Activated CD8-positive, alpha-beta memory T cell treated with anti-CD3 and anti-CD28 coated beads, Interleukin-2, amount 10 ng/mL, durations not matched to agents 7 days and 5 days (primary cell): ENCODE results near the gene PHF3. TPM values are rescaled to one million over a fixed set of nuclear protein-coding genes. Genes with fewer than 3 reads are reported as not detected.

ENCODE experiments used
- ATAC-seq: fragments of 150-1000 bp; cut with Tn5 transposase; one replicate; pipeline ENCODE4 v1.10.0; 2021; ENCODE audit warnings: moderate library complexity
- CTCF ChIA-PET: fragments of 350-600 bp; sonication (Branson Sonifier 250); formaldehyde crosslinking; loops from one replicate; lab custom pipeline; 2021; ENCODE audit warnings: antibody characterized with exemption; lab: Charles Lee
- DNase-seq: peaks from one replicate; pipeline ENCODE4 v3.0.0-alpha.2; 2020
- H3K27ac Mint-ChIP-seq: one replicate; pipeline ENCODE4 v1.8.0; 2021; ENCODE audit warnings: mild to moderate bottlenecking, mixed read lengths
- H3K27me3 Mint-ChIP-seq: one replicate; pipeline ENCODE4 v1.8.0; 2021; ENCODE audit warnings: mixed read lengths
- H3K36me3 Mint-ChIP-seq: one replicate; pipeline ENCODE4 v1.8.0; 2021; ENCODE audit warnings: mild to moderate bottlenecking, mixed read lengths
- H3K4me1 Mint-ChIP-seq: one replicate; pipeline ENCODE4 v1.8.0; 2021; ENCODE audit warnings: mixed read lengths
- H3K4me3 Mint-ChIP-seq: one replicate; pipeline ENCODE4 v1.8.0; 2021; ENCODE audit warnings: mild to moderate bottlenecking, moderate library complexity, mixed read lengths
- H3K9me3 Mint-ChIP-seq: one replicate; pipeline ENCODE4 v1.8.0; 2022; ENCODE audit warnings: low read depth, mixed read lengths
- total RNA-seq, 2 experiments: library from RNA; stranded (reverse); gene quantifications; one replicate each; pipeline ENCODE4 v1.2.3, GENCODE V29; 2021

The PHF3 gene
- 10 to 100 TPM; 48.1 to 48.2 TPM for total RNA-seq

- peak; percentile 92 for DNase-seq
- H3K4me1 Mint-ChIP-seq, result peaks cover 43% of the 10 kb centered on the region
- H3K27me3 Mint-ChIP-seq, result no peaks in the 10 kb centered on the region
- ATAC-seq, result peak; percentile 95
- peak within 1 kb of the TSS; percentile 94 for H3K27ac Mint-ChIP-seq
- no peaks in the 10 kb centered on the region for H3K9me3 Mint-ChIP-seq
- CTCF ChIA-PET, result interaction anchor here (0.9 to 2.3 kb wide), 6 partner anchors 14 to 129 kb away, joined by 3 to 21 read pairs (median 3); no protein-coding TSS in a partner anchor
- H3K36me3 Mint-ChIP-seq, result peaks cover 5% of the 10 kb centered on the region
- peak within 1 kb of the TSS; percentile 93 for H3K4me3 Mint-ChIP-seq
Observed at GRCh38 chr6:63635588-63636517, at the start of gene PHF3. Gene PHF3 (plus strand): TSS chr6:63635802. CDS start chr6:63646552, 10,750 bp downstream.

- ATAC-seq (no peak), DNase-seq (no peak)
- Mint-ChIP-seq H3K4me3 (no peak overlapping the region), H3K27me3 (peaks cover 5% of the 10 kb centered on the region), H3K27ac (no peak overlapping the region), H3K9me3 (no peaks in the 10 kb centered on the region), H3K4me1 (peaks cover 3% of the 10 kb centered on the region), H3K36me3 (no peaks in the 10 kb centered on the region)
- CTCF ChIA-PET, result no interaction called here
Observed at GRCh38 chr6:63589952-63590411, 45.6 kb upstream of the PHF3 start.

GRCh38 chr6:63592886-63593285 is 42.7 kb upstream of the PHF3 start:
- H3K27me3 Mint-ChIP-seq, result peaks cover 5% of the 10 kb centered on the region
- ATAC-seq, result no peak

GRCh38 chr6:63597141-63598048 is 38.2 kb upstream of the PHF3 start:
- Mint-ChIP-seq H3K27ac (no peak overlapping the region), H3K4me1 (peaks cover 21% of the 10 kb centered on the region), H3K27me3 (peaks cover 5% of the 10 kb centered on the region), H3K4me3 (peak overlapping the region; percentile 73), H3K9me3 (no peaks in the 10 kb centered on the region), H3K36me3 (peaks cover 2% of the 10 kb centered on the region)
- no peak for DNase-seq
- CTCF ChIA-PET, result interaction anchor here (1.2 to 6.1 kb wide), 19 partner anchors 10 to 245 kb away, joined by 3 to 67 read pairs (median 6); partner anchors contain the start of gene PHF3
- no peak for ATAC-seq

More at GRCh38 chr6:63592886-63593285, 42.7 kb upstream of the PHF3 start:
- Mint-ChIP-seq H3K9me3 (no peaks in the 10 kb centered on the region), H3K4me1 (peaks cover 8% of the 10 kb centered on the region), H3K4me3 (no peak overlapping the region), H3K27ac (no peak overlapping the region), H3K36me3 (no peaks in the 10 kb centered on the region)
- CTCF ChIA-PET, result interaction anchor here (0.7 to 1.7 kb wide), 3 partner anchors 19 to 172 kb away, joined by 3 to 4 read pairs (median 3); no protein-coding TSS in a partner anchor
- no peak for DNase-seq

DNA sequence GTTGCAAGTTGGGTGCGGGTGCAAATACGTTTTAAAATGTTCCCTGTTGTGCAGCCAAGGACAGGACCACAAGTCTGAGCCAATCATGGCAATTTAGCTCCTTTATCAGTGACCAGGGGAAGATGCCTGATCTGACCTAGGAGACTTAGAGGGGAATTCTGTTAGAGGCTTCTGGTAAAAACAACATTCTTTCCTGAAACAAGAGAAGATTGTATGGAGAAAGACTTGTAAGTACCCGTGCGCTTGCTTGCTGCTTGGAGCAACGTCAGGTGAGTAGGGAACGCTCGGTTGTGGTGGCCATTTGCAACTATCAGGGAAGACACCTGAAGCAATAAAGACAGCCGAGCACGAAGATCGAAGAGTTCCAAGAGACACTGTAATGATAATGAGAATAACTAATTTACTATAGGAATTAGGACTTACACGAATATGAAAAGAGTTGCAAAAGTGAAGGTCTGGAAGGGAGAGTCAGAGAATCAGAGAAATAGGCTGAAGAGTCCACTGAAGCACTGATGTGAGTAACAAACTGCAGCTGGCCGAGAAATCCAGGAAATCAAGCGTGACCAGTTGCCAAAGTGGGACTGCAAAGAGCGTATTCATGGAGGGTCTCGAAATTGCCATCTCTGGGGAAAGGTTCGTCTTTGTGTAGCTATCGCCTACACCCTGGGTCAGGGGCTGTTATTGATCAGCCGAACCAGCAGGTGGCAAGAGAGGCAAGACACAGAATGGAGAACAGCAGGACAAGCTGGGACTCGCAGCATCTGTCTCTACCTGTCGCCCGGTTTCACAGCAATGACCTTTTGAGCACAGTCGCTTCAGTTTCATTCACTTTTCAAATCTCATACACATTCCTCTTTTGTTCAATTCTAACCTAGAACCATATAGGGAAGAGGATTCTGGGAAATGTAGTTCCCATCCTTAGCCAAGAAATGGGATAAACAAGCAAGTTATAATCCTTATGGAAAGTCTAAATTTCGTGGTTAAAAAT is 37.3 kb upstream of the PHF3 start:
- ATAC-seq (peak; percentile 100), DNase-seq (peak; percentile 84)
- Mint-ChIP-seq H3K9me3 (no peaks in the 10 kb centered on the region), H3K27ac (peak overlapping the region; percentile 55), H3K4me3 (peak overlapping the region; percentile 73), H3K36me3 (peaks cover 2% of the 10 kb centered on the region), H3K4me1 (peaks cover 21% of the 10 kb centered on the region), H3K27me3 (peaks cover 3% of the 10 kb centered on the region)
- CTCF ChIA-PET, result interaction anchor here (0.6 to 6.1 kb wide), 39 partner anchors 9 to 246 kb away, joined by 3 to 67 read pairs (median 4); partner anchors contain the start of gene PHF3

DNA sequence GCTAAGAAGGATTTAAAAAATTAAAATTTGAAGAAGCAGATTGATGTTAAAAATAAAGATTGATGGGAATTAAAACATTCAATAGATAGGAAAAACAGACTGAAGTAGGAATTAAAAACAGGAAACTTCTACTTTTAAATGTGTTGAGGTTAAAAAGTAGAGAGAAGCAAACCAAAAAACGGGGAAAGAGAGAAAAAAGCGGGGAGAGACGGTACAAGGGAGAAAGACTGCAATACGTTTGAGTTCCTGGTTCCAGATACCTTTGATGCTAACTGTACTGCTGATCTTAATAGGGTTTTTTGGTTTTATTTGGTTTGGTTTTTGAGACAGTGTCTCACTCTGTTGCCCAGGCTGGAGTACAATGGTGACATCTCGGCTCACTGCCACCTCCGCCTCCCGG is 36.4 kb upstream of the PHF3 start:
- peaks cover 21% of the 10 kb centered on the region for H3K4me1 Mint-ChIP-seq
- no peak for DNase-seq
- H3K27me3 Mint-ChIP-seq, result peaks cover 3% of the 10 kb centered on the region
- CTCF ChIA-PET, result interaction anchor here (0.8 to 6.1 kb wide), 23 partner anchors 8 to 247 kb away, joined by 3 to 67 read pairs (median 5); partner anchors contain the start of gene PHF3
- no peak overlapping the region for H3K27ac Mint-ChIP-seq
- no peaks in the 10 kb centered on the region for H3K9me3 Mint-ChIP-seq
- no peak for ATAC-seq
- H3K36me3 Mint-ChIP-seq, result peaks cover 2% of the 10 kb centered on the region
- H3K4me3 Mint-ChIP-seq, result no peak overlapping the region

- Mint-ChIP-seq H3K4me3 (no peak overlapping the region), H3K9me3 (no peaks in the 10 kb centered on the region), H3K4me1 (peaks cover 18% of the 10 kb centered on the region), H3K36me3 (peaks cover 2% of the 10 kb centered on the region), H3K27me3 (no peaks in the 10 kb centered on the region), H3K27ac (no peak overlapping the region)
- CTCF ChIA-PET, result interaction anchor here (1.7 to 6.1 kb wide), 4 partner anchors 26 to 248 kb away, joined by 4 to 67 read pairs (median 24); no protein-coding TSS in a partner anchor
- no peak for DNase-seq
- ATAC-seq, result no peak
Observed at GRCh38 chr6:63600136-63600535, 35.5 kb upstream of the PHF3 start.

- no peaks in the 10 kb centered on the region for H3K9me3 Mint-ChIP-seq
- no peak for DNase-seq
Observed at GRCh38 chr6:63609231-63609630, 26.4 kb upstream of the PHF3 start.

DNA sequence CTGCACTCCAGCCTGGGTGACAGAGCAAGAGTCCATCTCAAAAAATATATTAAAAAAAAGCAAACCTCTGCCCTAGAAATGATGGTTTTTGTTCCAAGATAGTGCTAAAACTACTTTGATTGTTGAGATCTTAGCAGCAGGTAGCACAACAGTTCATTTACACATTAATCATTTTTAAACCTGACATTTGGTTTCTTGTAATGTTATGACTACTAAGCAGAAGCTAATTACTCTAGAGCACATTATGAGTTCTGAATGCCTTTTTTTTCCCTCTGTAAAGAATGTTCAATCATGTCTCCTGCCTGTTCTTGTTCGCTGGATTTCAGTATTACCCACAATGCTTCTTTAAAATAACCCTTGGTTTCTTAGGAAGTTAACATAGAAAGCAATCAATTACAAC is 24.7 kb upstream of the PHF3 start:
- no peak for ATAC-seq
- CTCF ChIA-PET, result interaction anchor here (2.1 kb wide), 1 partner anchor 13 kb away, joined by 5 read pairs; no protein-coding TSS in a partner anchor
- no peak overlapping the region for H3K4me3 Mint-ChIP-seq

More at GRCh38 chr6:63609231-63609630, 26.4 kb upstream of the PHF3 start:
- H3K27ac Mint-ChIP-seq, result no peak overlapping the region
- CTCF ChIA-PET, result interaction anchor here (1.2 to 1.4 kb wide), 2 partner anchors 10 to 11 kb away, joined by 4 to 6 read pairs; no protein-coding TSS in a partner anchor
- H3K4me1 Mint-ChIP-seq, result peaks cover 1% of the 10 kb centered on the region
- H3K4me3 Mint-ChIP-seq, result no peak overlapping the region
- H3K36me3 Mint-ChIP-seq, result no peaks in the 10 kb centered on the region
- ATAC-seq, result no peak
- peaks cover 7% of the 10 kb centered on the region for H3K27me3 Mint-ChIP-seq

DNA sequence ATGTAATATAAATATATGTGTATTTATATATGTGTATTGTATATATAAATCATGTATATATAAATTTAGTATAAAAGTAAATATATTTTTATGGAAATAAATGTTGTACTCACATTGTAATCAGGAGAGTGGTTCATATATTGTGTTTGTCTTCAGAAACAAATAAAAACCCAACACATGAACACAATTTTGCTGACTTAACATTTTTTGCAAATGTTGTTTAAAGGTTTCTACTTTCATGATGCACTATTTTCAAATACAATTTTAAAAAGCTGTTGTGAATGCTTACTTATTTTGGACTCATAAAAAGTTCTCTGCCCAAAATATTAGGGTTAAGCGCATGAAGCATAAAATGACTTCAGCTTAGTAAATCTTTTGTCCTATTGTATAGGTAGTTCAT is 24.0 kb upstream of the PHF3 start:
- H3K27me3 Mint-ChIP-seq, result peaks cover 15% of the 10 kb centered on the region
- H3K4me3 Mint-ChIP-seq, result no peak overlapping the region
- no peaks in the 10 kb centered on the region for H3K36me3 Mint-ChIP-seq
- no peaks in the 10 kb centered on the region for H3K9me3 Mint-ChIP-seq
- CTCF ChIA-PET, result interaction anchor here (2.1 kb wide), 1 partner anchor 13 kb away, joined by 5 read pairs; no protein-coding TSS in a partner anchor
- ATAC-seq (no peak), DNase-seq (no peak)
- no peak overlapping the region for H3K27ac Mint-ChIP-seq
- peaks cover 1% of the 10 kb centered on the region for H3K4me1 Mint-ChIP-seq

More for the DNA sequence above, 24.7 kb upstream of the PHF3 start:
- no peaks in the 10 kb centered on the region for H3K36me3 Mint-ChIP-seq
- H3K4me1 Mint-ChIP-seq, result peaks cover 1% of the 10 kb centered on the region
- H3K27me3 Mint-ChIP-seq, result peaks cover 10% of the 10 kb centered on the region
- DNase-seq, result no peak
- no peaks in the 10 kb centered on the region for H3K9me3 Mint-ChIP-seq
- H3K27ac Mint-ChIP-seq, result no peak overlapping the region

GRCh38 chr6:63615590-63615989 is 20.0 kb upstream of the PHF3 start:
- no peak overlapping the region for H3K27ac Mint-ChIP-seq
- no peaks in the 10 kb centered on the region for H3K9me3 Mint-ChIP-seq
- peaks cover 1% of the 10 kb centered on the region for H3K4me1 Mint-ChIP-seq
- no peak for DNase-seq
- CTCF ChIA-PET, result no interaction called here
- ATAC-seq, result no peak
- H3K36me3 Mint-ChIP-seq, result no peaks in the 10 kb centered on the region
- H3K27me3 Mint-ChIP-seq, result peaks cover 30% of the 10 kb centered on the region
- H3K4me3 Mint-ChIP-seq, result no peak overlapping the region
